IPS-NIHi7 (cell line): Measurements from ENCODE around the gene CCDC154.

Experiments used
- DNase-seq: peaks from one replicate; pipeline ENCODE4 v3.0.0; 2012; ENCODE audit warnings: mixed read lengths; ENCODE audit errors: extremely low spot score

The CCDC154 gene

DNA sequence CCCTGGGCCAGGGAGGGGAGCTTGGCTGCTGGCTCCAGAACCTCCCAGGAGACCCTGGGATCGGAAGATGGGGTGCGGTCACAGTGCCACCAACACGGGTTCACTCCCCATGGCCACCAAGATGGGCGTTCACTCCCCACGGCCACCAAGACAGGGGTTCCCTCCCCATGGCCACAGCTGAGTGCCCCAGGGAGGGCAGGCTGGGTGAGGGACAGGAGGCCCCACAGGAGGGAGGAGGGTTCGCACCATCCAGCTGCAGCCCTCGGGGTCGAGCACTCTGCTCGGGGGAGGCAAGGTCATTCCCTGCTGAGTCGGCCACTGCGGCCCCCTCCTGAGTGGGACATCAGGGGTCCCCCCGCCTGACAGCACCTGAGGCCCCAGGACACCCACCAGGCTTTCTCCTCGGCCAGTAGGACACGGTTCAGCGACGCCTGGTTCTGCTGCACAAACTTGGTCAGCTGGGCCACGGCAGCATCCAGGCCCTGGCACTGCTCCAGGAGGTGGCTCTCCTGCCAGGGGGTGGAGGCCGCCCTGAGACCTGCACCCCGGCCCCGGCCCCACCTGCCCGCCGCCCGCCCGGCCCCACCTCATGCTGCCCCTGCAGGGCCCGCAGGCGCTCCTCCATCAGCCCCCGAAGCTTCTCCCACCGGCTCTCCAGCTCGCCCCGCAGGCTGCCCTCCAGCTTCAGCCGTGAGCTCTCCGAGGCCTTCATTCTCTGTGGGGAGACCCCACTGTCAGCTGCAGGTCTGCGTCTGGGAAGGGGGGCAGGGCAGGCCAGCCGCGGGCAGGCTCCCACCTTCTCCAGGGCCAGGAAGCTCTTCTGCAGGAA is 5.9 kb downstream of the CCDC154 start:
- no peak for DNase-seq

DNA sequence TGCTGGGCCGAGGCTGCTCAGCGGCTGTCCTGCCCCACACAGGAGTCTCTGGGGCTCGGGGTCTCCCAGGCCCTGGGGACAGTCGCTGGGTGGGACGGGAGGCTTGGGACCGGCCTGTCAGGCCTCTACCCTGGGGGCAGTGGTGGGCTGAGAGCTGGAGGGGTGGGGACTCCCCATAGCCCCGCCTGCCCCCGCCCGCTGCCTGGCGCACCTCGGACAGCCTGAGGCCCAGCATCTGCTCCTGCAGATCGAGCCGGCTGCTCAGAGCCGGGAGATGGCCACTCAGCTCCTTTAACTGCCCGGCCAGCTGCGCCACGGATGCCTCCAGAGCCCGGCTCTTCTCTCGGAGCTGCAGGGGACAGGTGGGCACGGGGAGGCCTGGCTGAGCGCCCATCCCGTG is 6.8 kb downstream of the CCDC154 start:
- no peak for DNase-seq

DNA sequence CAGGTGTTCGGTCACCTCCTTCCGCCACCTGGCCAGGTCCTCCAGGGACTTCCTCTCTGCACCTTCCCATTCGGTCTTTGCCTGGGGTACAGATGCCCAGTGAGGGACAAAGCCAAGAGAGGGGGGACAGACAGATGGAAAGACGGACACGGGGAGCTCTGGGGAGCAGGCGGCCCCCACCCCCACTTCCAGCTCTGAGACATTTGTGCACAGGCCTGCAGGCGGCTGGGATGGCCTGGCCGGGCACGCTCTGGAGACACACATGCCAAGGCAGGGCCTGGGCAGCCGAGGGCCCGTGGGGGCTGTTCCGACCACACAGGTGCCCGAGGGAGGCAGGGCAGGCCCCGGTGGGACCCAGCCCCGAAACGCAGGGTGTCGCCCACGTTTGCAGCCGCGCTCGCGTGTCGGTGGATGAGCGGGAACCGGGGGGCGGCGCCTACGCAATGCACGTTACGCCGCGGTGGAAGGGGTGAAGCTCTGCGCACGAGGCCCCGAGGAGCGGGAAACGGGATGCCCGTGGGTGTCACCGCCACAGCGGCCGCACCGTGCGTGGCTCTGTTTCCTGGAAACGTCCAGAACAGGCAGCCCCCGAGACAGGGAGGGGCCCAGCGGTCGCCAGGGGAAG is 7.5 kb downstream of the CCDC154 start:
- DNase-seq, result no peak

DNA sequence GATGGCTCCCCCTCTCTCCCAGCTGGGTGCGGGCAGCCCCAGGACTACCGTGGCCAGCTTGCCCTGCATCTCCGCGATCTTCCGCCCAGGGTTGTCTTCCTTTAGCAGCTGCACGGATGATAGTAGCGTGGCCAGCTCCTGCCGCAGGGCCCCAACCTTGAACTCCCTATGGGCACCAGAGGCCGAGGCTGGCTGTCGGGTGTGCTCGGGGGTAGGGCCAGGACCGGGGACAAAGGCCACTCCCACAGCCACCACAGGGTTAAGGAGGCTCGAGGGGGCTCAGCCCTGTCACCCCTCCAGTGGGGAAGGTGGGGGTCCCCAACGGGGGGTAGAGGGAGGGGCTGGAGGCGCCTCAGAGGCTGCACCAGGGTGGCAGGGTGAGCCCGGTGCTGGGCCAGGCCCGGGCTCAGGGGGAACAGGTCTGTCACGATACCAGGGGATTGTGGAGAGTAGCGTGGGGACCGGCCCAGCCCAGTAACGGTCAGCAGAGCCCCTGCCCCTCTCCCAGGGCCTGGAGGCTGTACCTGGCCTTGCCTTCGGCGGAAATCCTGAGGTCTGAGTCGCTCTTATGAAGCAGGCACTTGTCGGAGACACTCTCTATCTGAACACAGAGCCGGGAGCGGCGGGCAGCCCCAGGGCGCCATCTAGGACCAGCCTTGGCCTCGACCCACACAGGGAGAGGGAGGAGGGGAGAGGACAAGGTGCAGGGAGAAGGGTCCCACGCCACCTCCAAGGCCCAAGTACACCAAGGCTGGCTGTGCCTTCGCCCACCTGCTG is 8.2 kb downstream of the CCDC154 start:
- DNase-seq, result peak; percentile 53

DNA sequence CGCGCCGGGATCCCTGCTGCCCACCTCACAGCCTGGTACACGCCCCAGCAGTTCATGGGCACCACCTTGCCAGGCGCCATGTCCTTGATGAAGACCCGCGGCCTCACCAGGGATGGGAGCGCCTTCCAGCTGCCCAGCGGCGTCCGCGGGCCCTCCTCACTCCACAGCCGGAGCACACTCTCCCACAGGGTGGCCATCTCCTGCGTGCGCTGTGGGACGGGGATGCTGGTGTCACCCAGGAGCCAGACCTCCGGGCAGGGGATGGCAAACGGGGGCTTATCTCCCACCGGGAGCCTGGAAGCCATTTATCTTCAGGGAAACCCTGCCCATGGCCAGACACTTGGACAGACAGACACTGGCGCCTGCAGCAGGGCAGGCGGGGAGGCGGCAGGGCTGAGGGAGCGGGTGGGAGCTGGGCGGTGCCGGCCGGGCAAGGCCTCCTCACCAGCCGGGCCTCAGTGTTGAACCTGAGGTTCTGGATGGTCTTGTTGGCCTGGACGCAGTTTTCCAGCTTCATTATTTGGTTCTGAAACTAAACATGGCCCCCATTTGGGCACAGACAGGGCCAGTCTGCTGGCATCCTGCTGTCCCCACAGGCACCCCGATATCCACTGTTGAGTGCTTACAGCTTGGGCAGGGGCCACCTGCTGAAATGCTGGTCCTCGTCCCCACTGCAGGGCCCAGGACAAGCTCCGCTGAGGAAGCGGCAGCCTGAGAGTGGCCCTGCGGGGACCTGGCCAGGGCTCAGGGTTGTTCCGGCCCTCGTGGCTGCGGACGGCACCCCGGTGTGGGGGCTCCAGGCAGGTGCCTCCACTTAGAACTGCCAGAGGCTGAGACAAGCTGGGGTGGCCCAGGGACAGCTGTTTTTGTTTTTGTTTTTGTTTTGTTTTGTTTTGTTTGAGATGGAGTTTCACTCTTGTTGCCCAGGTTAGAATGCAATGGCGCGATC is 9.4 kb downstream of the CCDC154 start:
- no peak for DNase-seq

DNA sequence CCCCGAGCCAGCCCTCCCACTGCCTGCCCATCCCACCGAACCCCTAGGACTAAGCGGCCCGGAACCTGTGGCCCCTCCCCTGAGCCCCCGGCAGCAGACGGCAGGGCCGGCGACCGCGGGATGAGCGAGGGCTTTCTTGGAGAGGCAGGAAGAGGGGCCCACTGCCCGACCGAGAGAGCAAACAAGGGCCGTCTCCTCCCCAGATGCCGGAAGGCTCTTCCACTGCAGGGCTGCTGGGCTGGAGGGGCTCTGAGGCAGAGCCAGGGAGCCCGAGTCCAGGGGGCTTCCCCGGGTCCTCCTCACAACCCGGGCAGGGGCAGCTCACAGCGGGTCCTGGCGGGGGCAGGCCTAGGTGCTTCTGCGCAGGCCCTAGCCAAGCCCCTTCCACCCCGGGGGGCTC is 10.6 kb downstream of the CCDC154 start:
- no peak for DNase-seq

DNA sequence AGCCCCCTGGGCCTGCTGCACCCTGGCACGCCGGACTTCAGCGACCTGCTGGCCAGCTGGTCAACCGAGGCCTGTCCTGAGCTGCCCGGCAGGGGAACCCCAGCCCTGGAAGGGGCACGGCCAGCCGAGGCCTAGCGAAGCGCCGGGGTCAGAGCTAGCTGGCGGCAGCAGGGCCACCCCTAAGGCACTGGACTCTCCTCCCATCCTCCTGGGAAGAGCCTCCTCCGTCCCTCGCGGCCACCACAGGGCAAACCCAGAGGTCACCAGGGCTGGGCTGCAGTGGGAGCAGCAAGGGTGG is 11.1 kb downstream of the CCDC154 start:
- no peak for DNase-seq

DNA sequence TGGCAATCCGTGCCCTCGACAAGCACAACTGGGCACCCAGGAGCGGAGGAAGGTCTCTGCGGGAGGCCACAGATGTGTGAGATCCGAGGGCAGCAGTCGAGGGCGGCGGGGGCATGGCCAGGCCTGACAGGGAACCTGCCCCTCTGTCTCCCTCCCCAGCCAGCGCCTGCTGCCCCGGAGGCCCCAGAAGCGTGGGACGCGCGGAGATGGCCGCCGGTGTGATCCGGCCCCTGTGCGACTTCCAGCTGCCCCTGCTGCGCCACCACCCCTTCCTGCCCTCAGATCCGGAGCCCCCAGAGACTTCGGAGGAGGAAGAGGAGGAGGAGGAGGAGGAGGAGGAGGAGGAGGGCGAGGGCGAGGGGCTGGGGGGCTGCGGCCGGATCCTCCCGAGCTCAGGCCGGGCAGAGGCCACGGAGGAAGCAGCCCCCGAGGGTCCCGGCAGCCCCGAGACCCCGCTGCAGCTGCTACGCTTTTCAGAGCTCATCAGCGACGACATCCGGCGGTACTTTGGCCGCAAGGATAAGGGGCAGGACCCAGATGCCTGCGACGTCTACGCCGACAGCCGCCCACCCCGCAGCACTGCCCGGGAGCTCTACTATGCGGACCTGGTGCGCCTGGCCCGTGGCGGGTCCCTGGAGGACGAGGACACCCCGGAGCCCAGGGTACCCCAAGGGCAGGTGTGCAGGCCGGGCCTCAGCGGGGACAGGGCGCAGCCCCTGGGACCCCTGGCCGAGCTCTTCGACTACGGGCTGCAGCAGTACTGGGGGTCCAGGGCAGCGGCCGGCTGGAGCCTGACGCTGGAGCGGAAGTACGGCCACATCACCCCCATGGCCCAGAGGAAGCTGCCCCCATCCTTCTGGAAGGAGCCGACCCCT is 11.7 kb downstream of the CCDC154 start:
- no peak for DNase-seq

DNA sequence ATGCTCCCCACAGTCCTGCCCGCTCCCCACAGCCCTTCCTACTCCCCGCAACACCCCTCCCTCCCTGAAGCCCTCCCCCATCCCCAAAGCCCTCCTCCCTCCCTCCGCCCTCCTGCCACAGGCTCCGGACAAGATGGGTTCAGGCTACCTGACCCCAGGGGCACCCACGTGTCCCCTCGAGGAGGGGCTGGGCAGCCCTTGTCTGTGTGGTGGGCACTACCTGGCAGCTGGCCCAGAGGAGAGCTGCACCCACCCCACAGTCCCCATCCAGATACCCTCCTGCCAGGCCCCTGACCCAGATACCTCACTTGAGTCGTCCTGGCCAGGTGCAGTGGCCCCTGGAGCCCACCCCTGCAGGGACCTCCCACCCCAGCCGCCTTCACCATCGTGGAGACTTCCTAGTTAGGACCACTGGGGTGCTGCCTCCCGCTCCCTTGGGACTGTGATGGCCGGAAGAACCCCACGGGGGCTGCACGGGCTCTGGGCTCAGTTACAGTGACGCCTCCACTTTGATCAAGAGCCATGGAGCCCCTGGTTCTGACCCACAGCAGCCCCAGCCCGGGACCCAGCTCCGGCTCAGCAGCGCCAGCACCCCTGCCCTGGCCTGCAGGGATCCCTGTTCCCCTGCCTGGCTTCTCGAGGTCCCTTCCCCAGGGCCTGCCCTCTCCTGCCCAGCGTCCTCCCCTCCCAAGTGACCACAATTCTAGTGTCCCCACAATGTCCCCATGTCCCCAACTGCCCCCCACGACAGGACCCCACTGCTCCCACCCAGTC is 12.7 kb downstream of the CCDC154 start:
- no peak for DNase-seq

DNA sequence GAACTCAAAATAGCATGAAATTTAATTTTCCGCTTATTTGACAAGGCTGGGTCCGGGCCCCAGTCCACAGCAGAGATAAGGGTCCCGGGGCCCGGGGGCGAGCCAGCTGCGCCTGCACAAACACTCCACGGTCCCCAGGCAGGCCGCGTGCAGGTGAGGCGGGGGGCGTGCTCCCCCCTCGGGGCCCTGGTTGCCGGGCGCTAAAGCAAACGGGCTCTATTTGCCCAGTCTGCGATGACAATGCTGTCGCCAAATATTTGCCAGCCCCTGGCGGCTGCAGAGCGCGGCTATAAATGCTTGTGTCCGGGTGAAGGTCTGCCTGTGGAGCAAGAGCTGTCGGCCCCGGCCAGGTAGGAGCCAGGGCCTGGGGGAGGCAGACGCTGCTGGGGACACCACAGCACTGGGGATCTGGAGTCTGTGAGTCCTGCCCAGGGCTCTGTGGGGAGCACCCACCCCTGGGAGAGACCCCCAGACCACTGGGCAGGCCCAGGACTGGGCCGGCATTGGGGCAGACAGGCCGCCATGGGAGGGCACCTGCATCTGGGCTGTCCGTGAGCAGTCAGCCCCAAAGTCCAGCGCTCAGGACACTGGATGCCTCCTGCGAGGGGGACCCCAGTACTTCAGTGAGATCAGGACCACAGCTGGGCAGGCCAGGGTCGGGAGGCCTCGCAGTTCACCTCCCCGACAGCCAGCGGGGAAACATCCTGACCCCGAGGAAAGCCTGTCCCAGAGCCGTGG is 13.4 kb downstream of the CCDC154 start, which contains the start of gene PERCC1:
TSS of gene PERCC1 (plus strand) at position 320 of the 738 bp plus-strand sequence. CDS start 1,516 bp downstream, outside the sequence.
- no peak for DNase-seq

DNA sequence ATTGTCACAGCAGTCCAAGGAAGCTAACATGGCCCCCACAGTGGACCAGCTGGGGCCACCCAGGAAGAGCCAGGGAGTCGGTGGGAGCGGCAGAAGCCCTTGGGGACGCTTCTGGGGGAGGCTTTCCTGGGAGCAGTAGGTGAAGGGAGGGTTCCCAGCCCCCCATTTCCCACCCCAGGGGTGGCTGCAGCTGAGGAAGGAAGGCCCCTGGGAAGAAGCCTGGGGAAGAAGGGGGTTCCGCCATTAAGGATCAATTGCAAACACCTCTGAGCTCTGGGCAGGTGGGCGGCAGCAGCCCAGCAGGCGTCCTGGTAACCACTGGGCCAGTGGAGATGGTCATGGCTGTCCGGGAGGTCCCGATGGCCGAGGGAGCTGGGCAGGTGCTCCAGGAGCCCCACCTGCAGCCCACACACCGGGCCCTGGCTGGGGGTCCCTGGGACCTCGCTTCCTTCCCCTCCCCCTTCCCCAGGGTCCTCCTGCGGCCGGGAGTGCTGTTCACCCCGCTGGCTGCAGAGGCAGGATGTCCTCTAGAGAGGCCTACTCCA is 14.1 kb downstream of the CCDC154 start:
- DNase-seq, result no peak

DNA sequence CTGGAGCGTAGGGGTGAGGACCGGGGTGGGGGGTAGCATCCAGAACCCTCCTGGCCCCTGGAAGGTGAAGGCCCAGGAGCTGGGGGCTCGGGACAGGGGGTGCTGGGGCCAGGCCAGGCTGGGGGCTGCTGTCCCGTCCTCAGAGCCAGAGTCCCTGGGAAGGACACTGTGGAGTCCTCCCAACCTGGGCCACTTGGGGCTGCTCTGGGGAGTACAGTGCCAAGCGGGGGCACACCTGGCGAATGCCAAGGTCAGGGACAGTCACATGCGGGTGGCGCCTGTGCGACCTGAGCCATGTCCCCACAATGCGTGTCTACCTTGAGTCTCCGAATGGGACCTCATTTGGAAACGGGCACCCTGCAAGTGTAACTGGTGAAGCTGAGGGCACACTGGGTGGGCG is 14.7 kb downstream of the CCDC154 start:
- no peak for DNase-seq

DNA sequence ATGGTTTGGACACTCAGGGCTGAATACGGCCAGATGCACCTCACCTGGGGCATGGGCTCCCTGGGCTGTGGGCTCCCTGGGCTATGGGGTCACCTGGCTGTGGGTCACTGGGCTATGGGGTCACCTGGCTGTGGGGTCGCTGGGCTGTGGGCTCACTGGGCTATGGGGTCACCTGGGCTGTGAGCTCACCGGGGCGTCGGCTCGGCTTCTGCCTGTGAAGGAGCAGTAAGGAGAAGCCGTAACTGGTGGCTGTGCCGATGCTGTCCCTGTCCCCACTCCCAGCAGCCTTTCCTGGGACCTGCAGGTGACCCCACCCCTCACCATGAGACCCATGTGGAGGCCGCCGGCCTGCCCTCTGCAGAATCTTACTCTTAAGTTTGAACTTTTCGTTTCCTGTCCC is 15.3 kb downstream of the CCDC154 start:
- DNase-seq, result no peak

DNA sequence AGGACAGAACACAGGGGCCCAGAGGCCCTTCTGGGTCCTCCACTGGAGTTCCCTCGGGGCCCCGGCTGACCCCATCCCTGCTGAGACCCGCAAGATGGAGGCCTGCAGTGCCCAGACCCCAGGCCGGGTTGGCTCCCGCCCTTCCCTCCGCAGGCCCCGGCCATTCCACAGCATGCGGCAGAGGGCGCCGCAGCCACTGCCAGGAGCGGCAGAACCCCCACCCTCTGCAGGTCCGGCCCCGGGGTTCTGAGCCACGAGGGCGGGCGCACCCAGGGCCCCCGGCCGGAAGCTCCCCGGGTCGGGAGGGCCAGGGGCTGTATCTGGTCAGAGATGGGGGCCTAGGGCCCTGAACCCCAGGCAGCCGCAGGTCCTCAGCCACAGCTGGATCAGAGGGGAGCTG is 15.8 kb downstream of the CCDC154 start:
- DNase-seq, result peak; percentile 88

DNA sequence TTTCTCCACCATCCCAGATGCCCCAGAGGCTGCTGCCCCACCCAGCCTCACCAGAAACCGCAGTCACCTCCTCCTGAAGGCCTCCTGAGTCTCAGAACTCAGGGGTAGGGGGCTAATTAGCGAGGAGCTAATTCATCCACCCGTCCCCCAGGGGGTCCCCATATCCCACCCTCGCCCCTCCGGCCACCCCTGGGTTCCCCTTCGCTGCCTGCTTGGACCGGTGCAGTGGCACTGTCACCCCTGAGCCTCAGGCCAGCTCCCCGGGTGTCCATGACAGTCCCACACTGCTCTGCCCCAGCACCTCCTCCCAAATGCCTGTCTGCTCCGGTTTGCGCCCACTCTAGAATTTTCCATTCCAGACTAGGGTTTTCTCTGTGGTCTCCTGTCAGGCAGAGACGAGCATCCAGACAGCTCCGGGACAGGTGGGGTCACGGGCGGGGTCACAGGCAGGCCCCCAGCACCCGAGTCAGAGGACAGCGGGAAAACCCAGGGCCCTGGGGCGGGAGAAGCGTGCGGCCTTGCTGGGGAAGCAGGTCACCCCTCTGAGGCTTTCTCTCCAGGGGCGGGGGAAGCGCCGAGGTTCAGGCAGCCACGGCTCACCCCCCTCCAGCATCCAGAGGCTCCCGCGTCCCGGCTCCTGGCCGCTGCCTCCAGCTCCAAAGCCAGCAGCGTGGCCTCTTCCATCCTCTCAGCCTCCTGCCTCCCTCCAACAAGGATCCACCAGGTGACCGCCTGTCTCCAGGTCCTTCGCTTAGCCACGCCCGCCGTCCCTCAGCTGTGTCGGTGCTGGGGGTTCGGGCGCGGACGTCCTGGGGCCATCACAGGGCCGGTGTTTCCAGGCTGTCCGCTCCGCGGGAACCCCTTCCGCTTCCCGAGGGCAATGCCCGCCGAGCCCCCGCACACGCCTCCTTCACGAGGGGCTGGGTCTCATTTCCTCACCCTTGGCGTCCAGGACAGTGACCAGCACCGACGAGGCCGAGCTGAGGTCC is 16.6 kb downstream of the CCDC154 start:
- no peak for DNase-seq

DNA sequence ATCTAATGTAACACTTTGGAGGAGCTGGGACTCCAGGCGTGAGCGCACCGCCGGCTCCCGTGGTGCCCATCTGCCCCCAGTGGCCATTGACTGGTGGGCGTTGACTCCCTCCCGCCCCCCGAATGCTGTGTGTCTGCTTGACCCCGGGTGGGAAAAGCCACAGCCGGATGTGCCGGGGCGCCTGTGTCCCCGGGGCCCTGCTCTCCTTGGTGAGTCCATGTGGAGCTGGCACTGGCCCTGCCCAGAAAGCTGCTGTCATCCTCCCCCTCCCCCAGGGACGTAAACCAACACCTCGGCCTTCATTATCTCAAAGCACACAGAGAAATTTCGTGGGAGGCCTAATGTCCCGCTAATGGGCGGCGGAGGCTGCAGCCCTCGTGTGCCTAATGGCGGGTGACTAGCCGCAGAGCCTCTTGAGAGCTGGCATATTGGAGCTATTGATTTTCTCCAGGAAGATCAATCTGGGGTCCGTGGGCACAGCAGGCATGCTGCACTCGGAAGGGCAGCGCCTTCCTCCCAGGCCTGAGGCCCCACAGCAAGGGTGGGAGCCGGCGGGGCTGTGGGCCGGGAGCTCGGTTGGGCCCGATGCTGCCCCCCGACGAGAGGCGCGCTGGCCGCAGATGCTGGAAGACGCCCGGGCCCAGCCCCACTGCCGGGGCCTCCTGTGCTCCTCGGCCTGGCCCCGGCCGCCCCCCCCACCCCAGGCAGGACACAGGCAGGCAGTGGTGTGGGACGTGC is 17.5 kb downstream of the CCDC154 start:
- DNase-seq, result no peak
